Natural killer cell treated with Interleukin-12 subunit alpha and Interleukin-12 subunit beta and Interleukin-15 and Interleukin-18, amount 100 ng/mL, for 72 hours (primary cell): ENCODE measurements around the gene COX5B. TPM values are rescaled to one million over a fixed set of nuclear protein-coding genes. Genes with fewer than 3 reads are reported as not detected.

Source experiments
- ATAC-seq, 2 donors: fragments of 150-1000 bp; cut with Tn5 transposase in 1 of 2; sonication (Bioruptor Pico), chemical (Tn5 transposase) in 1 of 2; 2 replicates each; pipeline ENCODE4 v1.10.0; 2021
- DNase-seq: peaks from one replicate; pipeline ENCODE4 v3.0.0; 2022; ENCODE audit warnings: low spot score
- H3K27ac Mint-ChIP-seq, 2 donors: 1 replicate in 1 of 2; 2 replicates in 1 of 2; pipeline ENCODE4 v1.8.0; 2022; ENCODE audit warnings: mixed read lengths in 2 of 2, mild to moderate bottlenecking in 1 of 2, moderate library complexity in 1 of 2
- H3K27me3 Mint-ChIP-seq, 2 donors: 1 replicate in 1 of 2; 2 replicates in 1 of 2; pipeline ENCODE4 v1.8.0; 2022; ENCODE audit warnings: mixed read lengths in 2 of 2
- H3K36me3 Mint-ChIP-seq: one replicate; pipeline ENCODE4 v1.8.0; 2022; ENCODE audit warnings: mixed read lengths
- H3K4me1 Mint-ChIP-seq, 2 donors: 1 replicate in 1 of 2; 2 replicates in 1 of 2; pipeline ENCODE4 v1.8.0; 2022; ENCODE audit warnings: low read depth in 2 of 2, mixed read lengths in 2 of 2, mild to moderate bottlenecking in 1 of 2
- H3K4me3 Mint-ChIP-seq: one replicate; pipeline ENCODE4 v1.8.0; 2022; ENCODE audit warnings: mixed read lengths
- H3K9me3 Mint-ChIP-seq: 2 replicates; pipeline ENCODE4 v1.8.0; 2022; ENCODE audit warnings: mixed read lengths
- total RNA-seq, 2 donors: library from RNA; stranded (reverse); gene quantifications; one replicate each; pipeline ENCODE4 v1.2.3, GENCODE V29; 2022

The COX5B gene
- total RNA-seq, 2 donors from 2014 or later: 133 to 174 TPM

GRCh38 chr2:97697252-97698235 lies 51.7 kb downstream of the COX5B start:
- no peak overlapping the region for H3K27ac Mint-ChIP-seq
- peak; percentile 89 for DNase-seq

More at GRCh38 chr2:97697252-97698235, 51.7 kb downstream of the COX5B start:
- H3K36me3 Mint-ChIP-seq: no peaks in the 10 kb centered on the region
- peaks cover 4 to 6% of the 10 kb centered on the region in 2 donors for H3K4me1 Mint-ChIP-seq
- peak; percentile 80 to 89 for ATAC-seq
- no peaks in the 10 kb centered on the region for H3K9me3 Mint-ChIP-seq
- H3K27me3 Mint-ChIP-seq: no peaks in the 10 kb centered on the region
- H3K4me3 Mint-ChIP-seq: no peak overlapping the region

Other genes starting within 250 kb of the COX5B start
- gene ANKRD36B, start 56.2 kb upstream of the COX5B start, total RNA-seq: 10 to 100 TPM; 27.7 to 77.7 TPM
- 10 to 100 TPM; 59.0 to 74.9 TPM for gene ACTR1B, start 18.0 kb downstream of the COX5B start, total RNA-seq
- gene C2orf92, start 23.7 kb downstream of the COX5B start, total RNA-seq: 10 to 100 TPM in 1 of 2 donors, 1 to 10 TPM in 1; 8.6 to 13.6 TPM
- gene ZAP70, start 67.5 kb downstream of the COX5B start, total RNA-seq: 100 to 1,000 TPM in 1 of 2 donors, 10 to 100 TPM in 1; 97.4 to 191 TPM